GM10248 (cell line): Measurements from ENCODE around the gene SSBP2.

Experiments used
- CTCF ChIA-PET: fragments of 300-600 bp; sonication (Branson Sonifier 250); formaldehyde crosslinking; extraction: SDS; loops from one replicate; lab custom pipeline; 2021; ENCODE audit warnings: antibody characterized with exemption; lab: Yijun Ruan, JAX
- POLR2A ChIA-PET: fragments of 350-650 bp; sonication (Branson Sonifier 250); formaldehyde crosslinking; extraction: SDS; loops from one replicate; lab custom pipeline; 2020; ENCODE audit warnings: antibody characterized with exemption; lab: Yijun Ruan, JAX
- DNase-seq: peaks from one replicate; pipeline ENCODE4 v3.0.0; 2012; ENCODE audit errors: extremely low spot score
- TF ChIP-seq, protein P1 (sequence below): IDR thresholded peaks from 2 replicates; pipeline ENCODE4 v1.5.1; 2012; ENCODE audit warnings: mild to moderate bottlenecking, low read depth; ENCODE audit errors: extremely low read depth, missing control alignments, control extremely low read depth

The SSBP2 gene

DNA sequence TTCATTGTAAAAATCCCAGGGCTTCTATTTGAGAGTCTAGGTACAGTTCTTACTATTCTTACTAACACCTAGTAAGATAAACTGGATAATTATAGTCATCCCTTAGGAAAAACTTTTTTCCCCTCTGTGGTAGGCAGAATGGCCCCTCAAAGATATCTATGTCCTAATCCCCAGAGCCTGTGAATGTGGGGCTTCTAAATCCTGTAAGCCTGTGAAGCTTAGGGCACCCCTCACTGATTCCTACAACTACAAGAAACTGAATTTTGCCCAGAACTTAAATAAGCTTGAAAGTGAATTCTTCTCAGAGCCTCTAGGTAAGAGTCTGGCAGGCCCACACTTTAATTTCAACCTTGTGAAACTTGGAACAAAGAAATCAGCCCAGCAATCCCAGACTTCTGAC, 226.9 kb downstream of the SSBP2 start:
- POLR2A ChIA-PET = no interaction called here
- no peak for DNase-seq
- TF ChIP-seq, protein P1, sequence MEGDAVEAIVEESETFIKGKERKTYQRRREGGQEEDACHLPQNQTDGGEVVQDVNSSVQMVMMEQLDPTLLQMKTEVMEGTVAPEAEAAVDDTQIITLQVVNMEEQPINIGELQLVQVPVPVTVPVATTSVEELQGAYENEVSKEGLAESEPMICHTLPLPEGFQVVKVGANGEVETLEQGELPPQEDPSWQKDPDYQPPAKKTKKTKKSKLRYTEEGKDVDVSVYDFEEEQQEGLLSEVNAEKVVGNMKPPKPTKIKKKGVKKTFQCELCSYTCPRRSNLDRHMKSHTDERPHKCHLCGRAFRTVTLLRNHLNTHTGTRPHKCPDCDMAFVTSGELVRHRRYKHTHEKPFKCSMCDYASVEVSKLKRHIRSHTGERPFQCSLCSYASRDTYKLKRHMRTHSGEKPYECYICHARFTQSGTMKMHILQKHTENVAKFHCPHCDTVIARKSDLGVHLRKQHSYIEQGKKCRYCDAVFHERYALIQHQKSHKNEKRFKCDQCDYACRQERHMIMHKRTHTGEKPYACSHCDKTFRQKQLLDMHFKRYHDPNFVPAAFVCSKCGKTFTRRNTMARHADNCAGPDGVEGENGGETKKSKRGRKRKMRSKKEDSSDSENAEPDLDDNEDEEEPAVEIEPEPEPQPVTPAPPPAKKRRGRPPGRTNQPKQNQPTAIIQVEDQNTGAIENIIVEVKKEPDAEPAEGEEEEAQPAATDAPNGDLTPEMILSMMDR = no peak
- CTCF ChIA-PET = interaction anchor here (1.0 to 1.8 kb wide), 2 partner anchors 14 to 28 kb away, joined by 3 to 4 read pairs; no protein-coding TSS in a partner anchor

DNA sequence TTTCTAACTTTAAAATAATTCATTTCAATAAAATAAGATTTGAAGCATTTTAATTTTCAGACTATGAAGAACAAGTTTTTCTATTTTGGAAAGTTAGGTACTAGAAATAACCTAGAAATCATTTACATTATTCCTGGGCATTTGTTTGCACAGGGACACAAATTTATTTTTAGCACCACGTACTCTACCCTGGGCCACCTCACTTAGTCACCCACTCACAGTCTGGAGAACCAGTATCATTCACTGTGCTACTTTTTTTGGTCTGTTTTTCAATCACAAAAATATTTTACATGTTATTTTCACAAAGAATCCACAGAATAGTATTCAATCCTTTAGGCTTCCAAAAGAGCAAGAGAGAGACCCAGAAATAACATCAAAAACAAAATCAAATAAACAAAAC, 228.3 kb downstream of the SSBP2 start:
- TF ChIP-seq, protein P1 = no peak
- ChIA-PET CTCF (no interaction called here), POLR2A (no interaction called here)
- DNase-seq = no peak

GRCh38 chr5:81520769-81521168, 230.1 kb downstream of the SSBP2 start:
- TF ChIP-seq, protein P1 = no peak
- ChIA-PET POLR2A (no interaction called here), CTCF (no interaction called here)
- no peak for DNase-seq

DNA sequence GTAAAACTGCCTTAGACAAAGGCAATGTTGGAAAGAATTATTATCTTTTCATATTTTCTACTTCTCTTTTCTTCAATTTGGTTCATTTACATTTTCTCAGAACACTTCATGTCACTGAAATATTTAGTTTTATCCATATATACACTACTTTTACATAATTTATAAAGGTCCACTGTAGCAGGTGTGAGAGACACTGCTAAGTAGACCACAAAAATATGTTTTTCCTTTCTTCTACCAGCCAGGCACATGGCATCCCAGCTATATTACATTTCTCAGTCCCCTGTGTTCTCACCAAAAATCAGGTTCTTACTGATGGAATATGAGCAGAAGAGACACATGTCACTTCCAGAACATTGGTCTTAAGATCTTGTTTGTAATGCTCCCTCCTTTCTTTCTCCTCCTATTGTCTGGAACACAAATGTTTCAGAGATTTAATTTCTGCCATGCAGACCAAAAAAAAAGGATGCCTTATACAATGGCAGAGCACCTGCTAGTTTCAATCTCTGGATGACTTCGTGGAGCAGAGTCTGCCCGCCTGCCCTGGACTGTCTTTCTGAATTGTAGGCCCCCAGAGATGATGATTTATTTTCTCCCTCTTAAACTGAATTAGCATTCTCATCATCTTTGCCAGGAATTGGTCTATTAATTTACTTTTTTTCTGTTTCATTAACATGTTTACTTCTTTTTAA, 231.5 kb downstream of the SSBP2 start:
- CTCF ChIA-PET = interaction anchor here (1.2 kb wide), 1 partner anchor 10 kb away, joined by 3 read pairs; no protein-coding TSS in a partner anchor
- POLR2A ChIA-PET = no interaction called here

GRCh38 chr5:81517462-81517861, 233.4 kb downstream of the SSBP2 start:
- DNase-seq = no peak
- ChIA-PET CTCF (interaction anchor here (0.9 to 1.4 kb wide), 3 partner anchors 9 to 15 kb away, joined by 3 to 5 read pairs (median 5); no protein-coding TSS in a partner anchor), POLR2A (no interaction called here)
- TF ChIP-seq, protein P1 = no peak

More for the DNA sequence above, 231.5 kb downstream of the SSBP2 start:
- no peak for DNase-seq
- TF ChIP-seq, protein P1 = no peak

DNA sequence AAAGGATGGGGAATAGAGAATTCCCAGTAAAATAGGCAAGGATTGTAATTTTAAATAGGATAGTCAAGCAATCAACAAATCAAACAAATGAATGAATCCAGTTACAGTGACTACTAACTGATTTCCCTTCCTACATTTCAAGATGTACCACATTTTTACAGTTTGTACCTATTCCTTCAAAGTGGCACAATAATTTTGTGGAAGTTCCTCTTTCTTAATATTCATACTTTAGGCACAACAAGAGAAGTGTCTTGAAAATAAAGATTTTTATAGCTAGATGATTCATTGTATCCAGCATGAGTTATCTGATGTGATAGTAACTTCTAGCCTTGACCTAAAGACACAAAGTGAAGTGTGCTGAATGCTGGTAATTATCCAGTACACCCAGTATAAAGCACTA, 234.8 kb downstream of the SSBP2 start:
- TF ChIP-seq, protein P1 = no peak
- ChIA-PET CTCF (interaction anchor here (1.3 to 1.4 kb wide), 2 partner anchors 8 to 14 kb away, joined by 5 read pairs; no protein-coding TSS in a partner anchor), POLR2A (no interaction called here)
- DNase-seq = no peak

DNA sequence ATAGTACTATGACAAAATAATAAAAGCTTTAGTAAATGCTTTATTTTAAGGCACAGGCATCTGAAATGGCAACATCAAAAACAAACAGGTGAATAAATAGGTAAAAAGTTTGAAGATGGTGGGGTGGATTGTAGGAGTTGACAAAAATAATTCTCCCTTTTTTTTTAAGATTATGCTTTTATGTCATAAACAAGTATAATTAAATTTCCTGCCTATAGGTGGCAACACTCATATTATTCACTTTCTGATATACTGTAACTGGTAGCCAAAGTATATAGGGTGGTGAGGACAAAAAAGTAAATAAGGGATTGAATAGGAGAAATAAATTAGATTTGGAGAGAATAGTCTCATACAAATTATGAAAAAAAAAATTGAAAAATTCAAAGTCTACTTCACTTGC, 236.9 kb downstream of the SSBP2 start:
- TF ChIP-seq, protein P1 = peak; percentile 15
- DNase-seq = no peak
- ChIA-PET POLR2A (no interaction called here), CTCF (no interaction called here)
